ENCODE results near the gene DLG2.

DLG2 gene

DNA sequence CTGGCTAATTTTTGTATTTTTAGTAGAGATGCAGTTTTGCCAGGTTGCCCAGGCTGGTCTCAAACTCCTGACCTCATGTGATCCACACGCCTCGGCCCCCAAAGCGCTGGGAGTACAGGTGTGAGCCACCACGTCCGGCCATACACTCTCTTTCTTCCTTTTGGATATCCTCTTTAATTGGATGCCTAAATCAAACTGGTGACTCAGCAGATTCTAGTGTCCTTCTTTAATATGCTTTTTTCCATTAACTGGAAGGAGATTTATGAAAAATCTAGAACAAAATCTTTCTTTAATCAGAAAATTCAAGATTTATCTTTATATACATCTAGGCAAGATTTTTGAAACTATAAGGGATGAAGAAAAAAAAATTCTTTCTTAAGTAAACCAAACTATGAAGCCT is 1371.7 kb downstream of the DLG2 start:
- DNase-seq (ENCODE audit: low read depth): no peak

DNA sequence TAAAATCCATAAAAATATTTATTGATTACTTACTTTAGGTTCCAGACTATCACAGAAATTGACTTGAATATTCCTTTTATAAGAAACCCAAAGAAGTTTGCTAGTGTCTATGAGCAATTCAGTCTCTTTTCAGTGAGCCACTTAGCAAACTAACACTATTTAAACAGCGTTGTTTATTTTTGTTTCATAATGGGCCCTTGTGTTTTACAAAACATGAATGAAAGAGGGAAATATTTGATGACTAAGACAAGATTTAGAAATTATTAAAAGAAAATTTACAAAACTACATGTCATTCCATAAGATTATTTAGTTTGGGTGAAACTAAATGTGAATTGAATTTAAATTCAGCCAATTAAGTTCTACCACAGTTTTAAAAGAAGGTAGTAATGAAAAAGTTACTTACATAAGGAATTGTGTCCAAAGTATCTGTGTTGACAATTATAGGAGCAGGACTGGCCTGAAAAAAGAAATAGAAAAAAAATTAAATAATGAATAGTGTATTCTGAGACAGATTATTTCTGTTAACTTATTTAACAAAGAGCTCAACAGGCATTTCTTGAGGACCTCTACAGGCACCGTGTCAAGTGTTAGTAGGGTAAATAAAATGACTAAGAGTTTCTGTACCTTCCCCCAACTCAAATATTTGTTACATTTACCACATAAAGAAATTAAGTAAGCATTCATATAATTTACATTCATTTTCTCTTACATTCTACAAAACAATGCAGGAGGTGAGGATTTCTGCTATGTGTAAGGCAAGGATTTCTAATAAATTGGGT is 1376.1 kb downstream of the DLG2 start:
- DNase-seq (ENCODE audit: low read depth): no peak

GRCh38 chr11:84249344-84250135 is 1377.6 kb downstream of the DLG2 start:
- DNase-seq (ENCODE audit: low read depth): no peak

- no peak for DNase-seq (ENCODE audit: low read depth)
Observed at GRCh38 chr11:84247926-84248325, 1379.2 kb downstream of the DLG2 start.

DNA sequence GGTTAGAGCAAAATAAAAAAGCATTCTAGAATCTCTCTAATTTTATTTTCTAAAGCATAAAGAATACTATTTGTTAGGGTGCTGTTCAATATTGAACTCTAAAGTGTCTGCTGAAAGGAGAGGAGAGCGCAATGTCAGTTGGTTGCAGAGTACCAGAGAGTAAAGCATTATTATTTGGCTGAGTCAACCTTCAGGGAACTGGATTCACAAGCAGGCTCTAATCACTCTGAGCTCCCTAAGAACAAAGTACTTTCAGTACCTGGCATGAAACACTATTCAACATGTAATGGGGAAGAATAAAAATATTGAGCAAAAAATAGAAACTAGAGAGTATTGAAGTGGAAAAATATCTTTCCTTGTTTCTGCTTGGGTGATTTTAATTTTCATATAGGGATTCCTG is 1380.0 kb downstream of the DLG2 start:
- no peak for DNase-seq (ENCODE audit: low read depth)

DNA sequence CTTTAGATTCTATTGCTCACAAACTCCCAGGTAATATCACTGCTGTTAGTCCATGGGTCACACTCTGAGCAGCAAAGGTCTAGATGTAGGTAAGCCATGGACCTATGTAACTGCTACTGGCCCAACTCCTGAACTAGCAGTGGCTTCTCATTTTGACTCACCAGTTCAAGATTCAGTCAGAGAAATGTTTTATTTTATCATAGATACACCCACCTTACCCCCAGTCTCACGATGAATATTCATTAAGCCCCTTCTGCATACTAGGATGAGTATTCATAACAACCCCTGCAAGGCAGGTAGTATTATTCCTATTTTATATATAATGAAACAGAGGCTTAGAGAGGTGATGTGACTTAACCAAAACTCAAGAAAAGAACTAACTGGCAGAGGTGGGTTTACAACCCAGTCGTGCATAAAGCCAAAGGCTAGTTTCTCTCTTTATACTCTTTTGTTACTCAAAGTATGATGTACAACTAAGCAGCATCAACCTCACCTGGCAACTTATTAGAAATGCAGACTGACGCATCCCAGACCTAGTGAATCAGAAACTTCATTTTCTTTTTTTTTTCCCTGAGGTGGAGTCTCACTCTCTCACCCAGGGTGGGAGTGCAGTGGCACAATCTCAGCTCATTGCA is 1383.4 kb downstream of the DLG2 start:
- no peak for DNase-seq (ENCODE audit: low read depth)

- no peak for DNase-seq (ENCODE audit: low read depth)
Observed at GRCh38 chr11:84241343-84242131, 1385.6 kb downstream of the DLG2 start.

DNA sequence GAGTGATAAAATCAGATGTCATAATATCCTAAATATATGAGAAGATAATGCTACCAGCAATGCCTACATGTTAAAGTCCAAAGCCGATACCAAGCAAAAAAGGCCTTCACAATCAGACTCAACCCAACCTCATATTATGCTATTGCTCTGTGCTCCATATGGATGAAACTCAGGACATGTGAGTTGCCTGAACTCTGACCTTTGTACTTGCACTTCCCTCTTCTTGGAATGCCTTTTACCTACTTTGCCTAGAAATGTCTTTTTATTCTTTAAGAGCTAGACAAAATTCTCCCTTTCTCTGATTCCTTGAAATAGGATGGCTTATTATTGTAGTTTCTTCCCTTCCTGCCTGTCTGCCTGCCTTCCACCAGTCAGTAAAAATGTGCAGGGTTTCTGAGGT is 1386.3 kb downstream of the DLG2 start:
- DNase-seq (ENCODE audit: low read depth): no peak

- no peak for DNase-seq (ENCODE audit: low read depth)
Observed at GRCh38 chr11:84236436-84236835, 1390.7 kb downstream of the DLG2 start.

GRCh38 chr11:84234462-84235202 is 1392.5 kb downstream of the DLG2 start:
- DNase-seq (ENCODE audit: low read depth): no peak

DNA sequence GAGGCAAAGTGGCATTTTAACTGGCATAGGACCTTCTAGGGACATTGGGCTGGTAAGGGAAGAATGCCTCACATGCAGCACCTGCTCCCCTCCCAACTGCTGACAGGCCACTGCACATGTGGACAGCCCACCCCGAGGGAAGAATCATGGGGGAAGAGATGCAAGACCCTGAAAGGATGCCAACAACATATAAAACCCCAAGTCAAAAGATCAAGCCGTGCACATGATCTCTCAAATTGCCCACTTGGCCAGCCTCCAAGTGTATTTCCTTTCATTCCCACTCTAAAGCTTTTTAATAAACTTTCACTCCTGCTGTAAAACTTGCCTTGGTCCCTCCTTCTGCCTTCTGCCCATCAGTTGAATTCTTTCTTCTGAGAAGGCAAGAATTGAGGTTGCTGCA is 1393.1 kb downstream of the DLG2 start:
- no peak for DNase-seq (ENCODE audit: low read depth)

- DNase-seq (ENCODE audit: low read depth): no peak
Observed at GRCh38 chr11:84232511-84232910, 1394.6 kb downstream of the DLG2 start.

DNA sequence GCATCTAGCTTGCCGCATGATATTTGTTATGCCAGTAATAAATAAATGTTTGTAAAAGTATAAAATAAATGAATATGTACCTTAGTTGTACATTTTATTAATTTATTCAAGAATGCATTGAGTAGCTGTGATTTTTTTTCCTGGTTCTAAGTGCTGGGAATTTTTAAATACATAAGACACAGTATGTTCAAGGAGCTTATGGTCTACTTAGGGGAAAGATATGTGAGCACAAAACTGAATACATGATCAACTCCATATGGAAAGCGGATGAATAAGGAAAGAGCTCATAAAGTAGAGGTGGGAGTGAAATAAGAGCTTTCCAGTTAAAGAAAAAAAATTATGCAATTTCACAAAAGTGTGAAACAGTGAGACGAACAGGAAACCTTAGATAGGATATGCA is 1396.7 kb downstream of the DLG2 start:
- DNase-seq (ENCODE audit: low read depth): no peak

GRCh38 chr11:84227970-84228665 is 1399.0 kb downstream of the DLG2 start:
- DNase-seq (ENCODE audit: low read depth): no peak

DNA sequence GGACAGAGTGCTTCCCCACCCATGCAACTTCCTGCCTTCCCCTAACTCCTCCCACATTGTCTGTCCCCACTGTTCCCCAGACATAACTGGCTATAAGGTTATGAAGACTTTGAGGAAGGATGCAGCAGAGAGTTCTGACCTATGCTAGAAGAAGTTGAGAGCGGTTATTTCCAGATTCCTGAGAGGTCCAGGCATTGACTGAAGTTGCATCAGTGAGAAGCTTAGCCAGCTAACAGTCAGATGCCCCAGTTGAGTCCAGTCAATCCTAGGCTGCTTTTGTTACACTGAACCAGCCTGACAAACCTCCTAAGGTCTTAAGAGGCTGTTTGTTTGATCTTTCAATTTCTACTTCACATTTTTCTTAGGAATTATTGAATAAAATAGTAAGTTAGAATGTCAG is 1403.1 kb downstream of the DLG2 start:
- no peak for DNase-seq (ENCODE audit: low read depth)

DNA sequence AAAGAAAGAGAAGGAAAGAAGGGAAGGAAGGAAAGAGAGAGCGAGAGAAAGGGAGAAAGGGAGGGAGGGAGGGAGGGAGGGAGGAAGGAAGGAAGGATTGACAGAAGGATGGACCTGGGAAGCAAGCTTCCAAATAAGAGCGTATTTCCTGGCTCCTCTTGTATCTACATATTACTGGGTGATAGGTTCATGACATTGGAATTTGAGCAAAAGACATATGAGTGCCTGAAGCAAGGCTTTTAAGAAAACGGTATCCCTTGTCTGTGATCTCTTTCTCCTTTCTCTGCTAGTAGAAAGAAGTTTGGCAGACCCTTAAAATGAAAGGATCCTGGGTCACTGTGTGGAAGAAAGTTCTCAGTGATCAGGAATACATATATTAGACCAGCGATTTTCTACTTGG is 1408.8 kb downstream of the DLG2 start:
- no peak for DNase-seq (ENCODE audit: low read depth)

- DNase-seq (ENCODE audit: low read depth): no peak
Observed at GRCh38 chr11:84215672-84216071, 1411.5 kb downstream of the DLG2 start.

GRCh38 chr11:84214557-84214956 is 1412.6 kb downstream of the DLG2 start:
- DNase-seq (ENCODE audit: low read depth): no peak

- no peak for DNase-seq (ENCODE audit: low read depth)
Observed at GRCh38 chr11:84212468-84213390, 1414.4 kb downstream of the DLG2 start.

- DNase-seq (ENCODE audit: low read depth): no peak
Observed at GRCh38 chr11:84211896-84212295, 1415.2 kb downstream of the DLG2 start.
